Peyer's patch (tissue), 4 donors: ENCODE data around the gene TCEA2. TPM values are rescaled to one million over a fixed set of nuclear protein-coding genes. Genes with fewer than 3 reads are reported as not detected.

Experiments used
- DNase-seq, 3 donors: peaks; one replicate each; pipeline ENCODE4 v3.0.0-alpha.2; 2017 to 2019
- H3K27ac ChIP-seq, 4 donors: fragments of 200-600 bp; sonication (generic); one replicate each; pipeline ENCODE4 v1.5.1; 2016 to 2019
- H3K27me3 ChIP-seq, 2 donors: fragments of 200-600 bp; sonication (generic); one replicate each; pipeline ENCODE4 v1.5.1; 2019
- H3K36me3 ChIP-seq, 3 donors: fragments of 200-600 bp; sonication (generic); one replicate each; pipeline ENCODE4 v1.5.1; 2016 to 2019
- H3K4me1 ChIP-seq, 4 donors: fragments of 200-600 bp; sonication (generic); one replicate each; pipeline ENCODE4 v1.5.1; 2016 to 2019
- H3K4me3 ChIP-seq, 4 donors: fragments of 200-600 bp; sonication (generic); 1 replicate in 3 of 4; 2 replicates in 1 of 4; pipeline ENCODE4 v1.5.1; 2016 to 2019; ENCODE audit warnings: mild to moderate bottlenecking in 1 of 4
- H3K9me3 ChIP-seq, 4 donors: fragments of 200-600 bp; sonication (generic); one replicate each; pipeline ENCODE4 v1.5.1; 2016 to 2019; ENCODE audit warnings: mild to moderate bottlenecking in 1 of 4
- CTCF ChIP-seq, 6 experiments: fragments of 450-650 bp in 4 of 6; fragments of 200-600 bp in 2 of 6; sonication (generic) in 1 of 6; IDR thresholded peaks; one replicate each; pipeline ENCODE4 v1.5.1; 2017 to 2019; ENCODE audit warnings: antibody characterized with exemption in 6 of 6, mild to moderate bottlenecking in 3 of 6, moderate library complexity in 1 of 6
- POLR2A ChIP-seq, 2 donors: fragments of 450-650 bp; IDR thresholded peaks; one replicate each; pipeline ENCODE4 v1.5.1; 2017; ENCODE audit warnings: antibody characterized with exemption in 2 of 2, mild to moderate bottlenecking in 2 of 2, moderate library complexity in 2 of 2
- total RNA-seq, 4 donors: library from RNA; depleted of rRNA; stranded (reverse); fragments of >200 nt; gene quantifications; one replicate each; pipeline ENCODE4 v1.1.0, GENCODE V29; 2016

TCEA2 gene
- total RNA-seq, 4 donors from 2014 or later, result 4.7 to 19.8 (median 8.3) TPM

DNA sequence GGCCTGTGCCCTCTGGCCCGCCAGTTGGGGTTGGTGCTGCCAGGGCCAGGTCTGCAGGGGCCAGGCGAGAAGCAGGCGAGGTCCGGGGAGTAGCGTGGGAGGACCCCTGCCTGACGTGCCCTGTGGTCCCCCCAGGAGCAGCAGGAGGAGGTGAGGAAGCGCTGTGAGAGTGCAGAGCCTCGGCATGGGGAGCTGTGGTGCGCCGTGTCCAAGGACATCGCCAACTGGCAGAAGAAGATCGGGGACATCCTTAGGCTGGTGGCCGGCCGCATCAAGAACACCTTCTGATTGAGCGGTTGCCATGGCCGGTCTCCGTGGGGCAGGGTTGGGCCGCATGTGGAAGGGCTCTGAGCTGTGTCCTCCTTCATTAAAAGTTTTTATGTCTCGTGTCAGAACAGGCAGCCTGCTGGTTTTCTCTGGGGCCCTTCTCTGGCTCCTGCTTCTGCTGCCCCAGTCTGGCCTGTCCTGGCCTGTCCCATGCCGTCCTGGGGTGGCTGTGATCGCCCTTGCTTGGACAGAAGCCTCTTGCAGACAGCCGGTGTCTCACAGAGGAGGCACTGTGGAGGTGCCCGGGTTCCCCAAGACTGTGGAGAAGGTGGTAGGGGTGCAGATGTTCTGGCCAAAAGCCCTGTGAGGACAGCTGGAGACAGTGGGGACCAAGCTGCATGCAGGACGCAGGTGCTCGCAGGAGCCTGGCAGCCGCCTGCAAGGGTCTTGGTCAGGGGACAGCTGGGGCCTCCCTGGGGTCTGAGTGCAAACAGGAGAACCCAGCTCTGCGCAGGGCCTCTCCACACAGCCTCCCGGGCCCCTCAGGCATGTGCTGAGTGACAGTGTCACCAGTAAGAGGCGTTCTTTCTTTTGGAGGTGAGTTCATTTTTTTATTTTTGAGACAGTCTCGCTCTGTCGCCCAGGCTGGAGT is 30.0 kb upstream of the TCEA2 start:
- no peak for DNase-seq
- Histone ChIP-seq H3K9me3 (no peaks in the 10 kb centered on the region), H3K36me3 (peaks cover 0 to 75% (median 10%) of the 10 kb centered on the region in 3 donors), H3K4me1 (peaks cover 0 to 18% (median 3%) of the 10 kb centered on the region in 4 donors), H3K27ac (no peak overlapping the region), H3K27me3 (peaks cover 0 to 19% of the 10 kb centered on the region in 2 donors), H3K4me3 (no peak overlapping the region)
- no peak for TF ChIP-seq CTCF (IDR thresholded peaks at IDR 0.05)
- TF ChIP-seq POLR2A (IDR thresholded peaks at IDR 0.05), result no peak

GRCh38 chr20:64033981-64034493 is 29.0 kb upstream of the TCEA2 start:
- H3K4me1 ChIP-seq, result peaks cover 0 to 29% (median 9%) of the 10 kb centered on the region in 4 donors
- DNase-seq, result no peak
- TF ChIP-seq POLR2A (IDR thresholded peaks at IDR 0.05) (no peak), CTCF (IDR thresholded peaks at IDR 0.05) (no peak)
- no peak overlapping the region for H3K4me3 ChIP-seq
- H3K36me3 ChIP-seq, result peaks cover 0 to 65% (median 6%) of the 10 kb centered on the region in 3 donors
- peaks cover 0 to 19% of the 10 kb centered on the region in 2 donors for H3K27me3 ChIP-seq
- no peaks in the 10 kb centered on the region for H3K9me3 ChIP-seq
- H3K27ac ChIP-seq, result no peak overlapping the region

DNA sequence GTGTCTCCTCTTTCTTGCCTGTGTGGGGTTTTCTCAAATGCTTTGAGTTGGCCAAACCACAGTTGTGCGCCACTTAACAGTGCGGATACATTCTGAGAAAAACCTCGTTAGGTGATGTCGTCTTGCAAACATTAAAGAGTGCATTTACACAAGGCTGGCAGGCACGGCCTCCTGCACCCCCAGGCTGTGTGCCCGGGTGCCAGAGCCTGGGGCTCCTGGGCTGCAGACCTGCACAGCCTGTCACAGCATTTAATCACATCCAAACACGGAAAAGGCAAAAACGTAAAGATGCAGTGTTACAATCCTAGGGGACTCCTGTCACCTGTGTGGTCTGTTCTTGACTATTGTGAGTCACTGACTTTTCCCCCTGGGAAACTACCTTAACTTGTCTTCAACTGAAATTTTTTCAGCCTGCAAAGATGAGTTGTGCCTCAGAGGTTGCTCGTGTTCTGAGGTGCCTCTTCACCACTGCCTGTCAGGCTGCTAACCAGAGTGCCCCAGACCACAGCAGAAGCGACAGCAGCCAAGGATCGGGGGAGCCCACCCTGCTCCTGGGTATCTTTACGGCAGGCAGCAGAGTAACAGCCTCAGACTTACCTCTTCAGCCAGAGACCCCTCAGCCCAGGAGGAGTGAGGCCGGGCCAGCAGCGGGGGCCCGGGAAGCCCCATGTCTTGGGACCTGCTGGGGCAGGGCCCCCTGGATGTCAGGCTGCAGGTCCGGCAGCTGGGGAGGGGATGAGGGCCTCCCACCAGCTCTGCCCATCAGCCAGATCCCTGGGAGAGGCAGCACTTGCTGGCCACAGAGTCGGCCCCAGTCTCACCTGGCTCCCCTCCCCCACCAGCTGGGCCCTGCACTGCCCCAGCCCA is 27.7 kb upstream of the TCEA2 start:
- no peak for TF ChIP-seq CTCF (IDR thresholded peaks at IDR 0.05)
- no peak for TF ChIP-seq POLR2A (IDR thresholded peaks at IDR 0.05)
- Histone ChIP-seq H3K36me3 (peaks cover 0 to 52% (median 0%) of the 10 kb centered on the region in 3 donors), H3K27ac (peak overlapping the region in 1 of 4 donors; percentile 44), H3K27me3 (peaks cover 0 to 27% of the 10 kb centered on the region in 2 donors), H3K9me3 (no peaks in the 10 kb centered on the region), H3K4me1 (peaks cover 0 to 33% (median 14%) of the 10 kb centered on the region in 4 donors), H3K4me3 (no peak overlapping the region)
- DNase-seq, result no peak

GRCh38 chr20:64035933-64036345 is 27.1 kb upstream of the TCEA2 start, which contains the start of gene C20orf204:
C20orf204 (plus strand) TSS chr20:64036182; CDS start chr20:64036324, 142 bp downstream.
- peak within 1 kb of the TSS in 1 of 4 donors; percentile 44 for H3K27ac ChIP-seq
- H3K4me1 ChIP-seq, result peaks cover 0 to 33% (median 14%) of the 10 kb centered on the region in 4 donors
- TF ChIP-seq POLR2A (IDR thresholded peaks at IDR 0.05) (no peak), CTCF (IDR thresholded peaks at IDR 0.05) (no peak)
- H3K27me3 ChIP-seq, result peaks cover 0 to 31% of the 10 kb centered on the region in 2 donors
- peaks cover 0 to 48% (median 0%) of the 10 kb centered on the region in 3 donors for H3K36me3 ChIP-seq
- DNase-seq, result no peak
- no peak within 1 kb of the TSS for H3K4me3 ChIP-seq
- no peaks in the 10 kb centered on the region for H3K9me3 ChIP-seq
